ENCODE measurements around the gene AHCYL2. TPM values are rescaled to one million over a fixed set of nuclear protein-coding genes. Genes with fewer than 3 reads are reported as not detected.

AHCYL2 gene
- polyA plus RNA-seq, 1 donor from 2014 or later = 39.9 TPM

GRCh38 chr7:129433847-129434674 is 209.2 kb downstream of the AHCYL2 start, which contains the start of gene STRIP2:
Gene STRIP2 (plus strand): TSS chr7:129434432. CDS start chr7:129434473, 41 bp downstream.
- H3K4me2 ChIP-seq (ENCODE audit: low read length) = peak within 1 kb of the TSS; percentile 88
- no peaks in the 10 kb centered on the region for H3F3A ChIP-seq (ENCODE audit: insufficient read depth, low read length, poor library complexity, severe bottlenecking)
- no peaks in the 10 kb centered on the region for H3K27me3 ChIP-seq (ENCODE audit: insufficient read depth, low read depth, low read length)
- H3K9me3 ChIP-seq (ENCODE audit: low read length) = no peaks in the 10 kb centered on the region
- H3K79me2 ChIP-seq (replicated peaks; ENCODE audit: insufficient read depth, low read length) = no peaks in the 10 kb centered on the region
- no peaks in the 10 kb centered on the region for H4K20me1 ChIP-seq (ENCODE audit: insufficient read depth)
- H3K27ac ChIP-seq (ENCODE audit: low read length) = peak within 1 kb of the TSS; percentile 45
- no peaks in the 10 kb centered on the region for H3K9me2 ChIP-seq (ENCODE audit: insufficient read depth, low read length)
- H3K4me3 ChIP-seq (ENCODE audit: low read length) = peak within 1 kb of the TSS; percentile 93
- no peaks in the 10 kb centered on the region for H3K36me3 ChIP-seq (ENCODE audit: insufficient read depth, low read length)
- H3K9ac ChIP-seq (ENCODE audit: low read length) = peak within 1 kb of the TSS; percentile 73
- peak within 1 kb of the TSS; percentile 78 for H2AFZ ChIP-seq (ENCODE audit: low read depth, low read length)
- TF ChIP-seq EZH2 (IDR thresholded peaks at IDR 0.05; ENCODE audit: borderline replicate concordance, insufficient read depth, low read length, poor library complexity, severe bottlenecking) (no peak), MXI1 (conservative IDR thresholded peaks at IDR 0.05; ENCODE audit: poor library complexity, severe bottlenecking) (peak; percentile 73), POLR2AphosphoS5 (IDR thresholded peaks at IDR 0.05) (peak; percentile 52), EP300 (conservative IDR thresholded peaks at IDR 0.05; ENCODE audit: poor library complexity, severe bottlenecking) (no peak), TAF1 (IDR thresholded peaks at IDR 0.05; ENCODE audit: low read depth) (peak; percentile 88), SMC3 (conservative IDR thresholded peaks at IDR 0.05; ENCODE audit: poor library complexity) (peak; percentile 51), CTCF (IDR thresholded peaks at IDR 0.05; ENCODE audit: poor library complexity, severe bottlenecking) (peak; percentile 38), REST (IDR thresholded peaks at IDR 0.05; ENCODE audit: borderline replicate concordance) (peak; percentile 39), RAD21 (conservative IDR thresholded peaks at IDR 0.05) (peak; percentile 40)

- H3K79me2 ChIP-seq (replicated peaks; ENCODE audit: insufficient read depth, low read length) = no peaks in the 10 kb centered on the region
- no peaks in the 10 kb centered on the region for H4K20me1 ChIP-seq (ENCODE audit: insufficient read depth)
- no peaks in the 10 kb centered on the region for H3K27me3 ChIP-seq (ENCODE audit: insufficient read depth, low read depth, low read length)
- peak overlapping the region; percentile 62 for H3K4me2 ChIP-seq (ENCODE audit: low read length)
- no peak overlapping the region for H3K27ac ChIP-seq (ENCODE audit: low read length)
- peak overlapping the region; percentile 93 for H3K4me3 ChIP-seq (ENCODE audit: low read length)
- no peaks in the 10 kb centered on the region for H3F3A ChIP-seq (ENCODE audit: insufficient read depth, low read length, poor library complexity, severe bottlenecking)
- peak overlapping the region; percentile 78 for H2AFZ ChIP-seq (ENCODE audit: low read depth, low read length)
- TF ChIP-seq REST (IDR thresholded peaks at IDR 0.05; ENCODE audit: borderline replicate concordance) (no peak), POLR2AphosphoS5 (IDR thresholded peaks at IDR 0.05) (no peak), TAF1 (IDR thresholded peaks at IDR 0.05; ENCODE audit: low read depth) (no peak), CTCF (IDR thresholded peaks at IDR 0.05; ENCODE audit: poor library complexity, severe bottlenecking) (no peak), SMC3 (conservative IDR thresholded peaks at IDR 0.05; ENCODE audit: poor library complexity) (no peak), EP300 (conservative IDR thresholded peaks at IDR 0.05; ENCODE audit: poor library complexity, severe bottlenecking) (no peak), RAD21 (conservative IDR thresholded peaks at IDR 0.05) (no peak), MXI1 (conservative IDR thresholded peaks at IDR 0.05; ENCODE audit: poor library complexity, severe bottlenecking) (no peak), EZH2 (IDR thresholded peaks at IDR 0.05; ENCODE audit: borderline replicate concordance, insufficient read depth, low read length, poor library complexity, severe bottlenecking) (no peak)
- no peaks in the 10 kb centered on the region for H3K36me3 ChIP-seq (ENCODE audit: insufficient read depth, low read length)
- no peaks in the 10 kb centered on the region for H3K9me3 ChIP-seq (ENCODE audit: low read length)
- no peaks in the 10 kb centered on the region for H3K9me2 ChIP-seq (ENCODE audit: insufficient read depth, low read length)
- H3K9ac ChIP-seq (ENCODE audit: low read length) = peak overlapping the region; percentile 73
Measured at GRCh38 chr7:129434675-129435318, 210.0 kb downstream of the AHCYL2 start.

Measured in neural cell (in vitro differentiated cells).